HG02852 (cell line): ENCODE data around the gene IL37.
"Not testable (repeated sequence)": the region's sequence is repeated elsewhere in the genome, so short reads cannot be mapped to it uniquely, and the experiment has no call there.

Experiments
- ATAC-seq: cut with Tn5 transposase; IDR thresholded peaks from one replicate; pipeline ENCODE4 v1.9.1; 2021; ENCODE audit warnings: mild to moderate bottlenecking, moderate library complexity; ENCODE audit not compliant: unreplicated experiment

Gene IL37

DNA sequence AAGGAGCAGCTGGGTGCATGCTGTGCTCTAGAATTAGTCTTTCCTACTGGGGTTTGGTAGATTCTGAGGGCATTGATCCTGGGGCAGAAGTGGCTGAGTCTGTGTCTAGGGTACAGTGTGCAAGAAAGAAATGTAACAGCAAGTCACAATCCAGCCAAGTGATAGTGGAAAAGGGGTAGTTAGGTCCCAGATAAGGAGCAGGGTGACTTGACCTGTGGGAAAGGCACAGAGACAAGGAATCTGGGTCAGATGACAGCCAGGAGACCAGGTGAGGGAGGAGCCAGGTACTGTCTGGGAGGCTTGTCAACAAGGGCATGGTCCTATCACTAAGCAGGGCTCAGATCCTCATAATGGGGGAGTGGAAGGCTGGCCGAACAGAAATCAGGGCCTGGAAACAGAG, 8.1 kb downstream of the IL37 start:
- ATAC-seq = no peak

DNA sequence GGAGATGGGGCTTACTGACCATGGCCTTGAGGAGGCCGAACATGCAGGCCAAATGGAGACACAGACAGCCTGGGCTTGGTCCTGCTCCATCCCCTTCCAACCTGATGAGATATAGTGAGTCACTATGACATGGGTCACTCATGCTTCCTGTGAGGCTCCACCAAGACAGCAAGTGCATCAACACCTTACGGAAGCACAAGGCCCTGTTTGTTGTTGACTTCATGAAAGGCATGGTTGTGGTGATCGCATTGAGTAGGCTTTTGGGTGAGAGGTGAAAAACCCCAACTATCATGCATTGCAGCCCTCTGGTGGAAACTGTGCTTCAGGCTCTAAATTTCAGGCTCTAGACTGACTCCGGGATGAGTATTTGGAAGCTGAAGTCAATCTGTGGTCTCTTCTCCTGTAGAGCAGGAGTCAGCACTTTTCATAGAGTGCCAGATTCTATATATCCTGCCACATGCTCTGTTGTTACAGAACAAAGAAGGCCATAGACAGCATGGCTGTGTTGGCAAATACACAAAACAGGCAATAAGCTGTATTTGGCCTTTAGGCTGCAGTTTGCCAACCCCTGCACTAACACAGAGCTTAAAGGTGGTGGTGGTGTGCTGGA, 10.1 kb downstream of the IL37 start:
- ATAC-seq = no peak

DNA sequence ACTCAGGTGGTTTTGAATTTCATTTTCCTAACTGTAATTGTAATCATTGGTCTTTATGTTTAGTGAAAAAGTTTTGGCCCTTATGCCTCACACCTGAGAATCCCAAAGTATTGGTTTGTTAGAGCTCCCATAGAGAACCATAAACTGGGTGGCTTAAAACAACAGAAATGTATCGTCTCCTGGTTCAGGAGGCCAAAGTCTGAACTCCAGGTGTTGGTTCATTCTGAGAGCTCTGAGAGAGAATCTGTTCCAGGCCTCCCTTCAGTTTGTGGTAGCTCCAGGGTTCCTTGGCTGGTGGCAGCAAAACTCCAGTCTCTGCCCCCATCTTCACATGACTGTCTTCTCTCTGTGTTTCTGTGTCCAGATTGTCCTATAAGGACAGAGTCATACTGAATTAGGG, 11.0 kb downstream of the IL37 start:
- ATAC-seq = no peak

- no peak for ATAC-seq
Measured at GRCh38 chr2:112923237-112923966, 12.4 kb downstream of the IL37 start.

- ATAC-seq = no peak
Measured at GRCh38 chr2:112923967-112924338, 13.0 kb downstream of the IL37 start.

DNA sequence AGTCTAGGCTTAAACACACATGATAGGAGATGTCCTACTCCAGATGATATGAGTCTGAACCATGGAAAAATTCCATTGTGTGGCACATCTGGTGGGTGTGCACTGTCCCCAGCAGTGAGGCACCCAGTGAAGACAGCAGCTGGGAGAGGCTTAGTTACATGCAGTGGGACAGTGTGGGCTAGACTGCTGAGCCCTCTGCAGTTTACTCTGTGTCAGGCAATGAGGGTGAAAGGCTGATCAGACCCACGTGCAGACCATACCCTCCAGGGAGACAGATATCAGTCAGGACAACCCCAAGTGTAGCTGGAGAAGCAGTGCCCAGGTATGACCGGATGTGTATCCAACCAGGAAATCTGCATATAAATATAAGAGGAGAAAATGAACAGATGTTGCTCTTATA, 13.4 kb downstream of the IL37 start:
- ATAC-seq = no peak

DNA sequence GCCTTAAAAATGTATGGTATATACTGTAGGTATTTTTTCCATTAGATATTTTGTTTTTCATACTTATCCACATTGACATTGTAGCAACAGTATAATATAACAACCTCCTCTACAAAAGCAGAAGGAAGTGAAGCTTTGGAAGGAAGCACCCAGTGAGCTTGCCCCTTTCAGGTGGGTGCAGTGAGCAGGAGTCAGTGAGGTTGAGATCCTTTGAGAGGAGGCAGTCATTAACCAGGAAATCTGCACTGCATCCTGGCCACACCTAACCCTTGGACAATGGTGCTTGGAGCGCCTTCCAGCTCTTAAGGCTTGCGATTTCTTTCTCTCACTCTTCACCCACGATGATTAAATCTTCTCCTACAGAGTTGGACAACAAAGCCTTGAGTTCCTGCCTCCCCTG, 13.9 kb downstream of the IL37 start:
- no peak for ATAC-seq

DNA sequence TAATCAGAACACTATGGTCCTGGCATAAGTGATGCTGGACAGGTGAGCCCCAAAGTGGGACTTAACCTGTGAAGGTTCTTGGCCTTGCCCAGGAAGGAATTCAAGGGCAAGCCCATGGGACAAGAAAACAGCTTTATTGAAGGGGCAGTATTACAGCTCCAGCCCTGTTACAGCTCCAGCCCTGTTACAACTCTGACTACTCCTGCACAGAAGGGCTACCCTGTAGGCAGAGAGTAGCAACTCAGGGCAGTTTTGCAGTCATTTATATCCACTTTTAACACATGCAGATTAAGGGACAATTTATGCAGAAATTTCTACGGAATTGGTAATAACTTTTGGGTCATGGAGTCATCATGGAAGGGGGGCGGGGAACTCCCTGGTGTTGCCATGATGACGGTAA, 15.7 kb downstream of the IL37 start:
- ATAC-seq = no peak

GRCh38 chr2:112927745-112928144, 16.8 kb downstream of the IL37 start:
- no peak for ATAC-seq

- ATAC-seq = no peak
Measured at GRCh38 chr2:112933261-112933660, 22.3 kb downstream of the IL37 start.

DNA sequence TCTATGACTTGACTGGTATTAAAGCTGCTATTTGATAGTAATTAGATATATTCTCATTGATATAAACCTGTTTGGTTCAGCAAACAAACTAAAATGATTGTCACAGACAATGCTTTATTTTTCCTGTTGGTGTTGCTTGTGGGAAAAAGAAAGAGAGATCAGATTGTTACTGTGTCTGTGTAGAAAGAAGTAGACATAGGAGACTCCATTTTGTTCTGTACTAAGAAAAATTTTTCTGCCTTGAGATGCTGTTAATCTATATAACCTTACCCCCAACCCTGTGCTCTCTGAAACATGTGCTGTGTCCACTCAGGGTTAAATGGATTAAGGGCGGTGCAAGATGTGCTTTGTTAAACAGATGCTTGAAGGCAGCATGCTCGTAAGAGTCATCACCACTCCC, 23.2 kb downstream of the IL37 start:
- ATAC-seq = not testable (repeated sequence)

DNA sequence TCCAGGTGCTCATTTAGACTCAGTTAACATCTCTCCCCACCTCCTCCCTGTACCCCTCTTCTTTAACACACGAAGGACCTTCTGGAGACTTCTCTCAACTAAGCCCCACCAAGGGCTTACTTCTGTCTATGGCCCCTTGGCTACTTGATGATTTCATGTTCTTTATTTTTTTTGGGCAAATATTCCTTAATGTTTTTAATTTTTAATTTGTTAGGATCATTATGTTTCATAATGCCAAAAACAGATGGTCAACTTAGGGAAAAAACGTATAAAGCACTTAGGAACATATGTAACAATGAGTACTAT, 25.9 kb downstream of the IL37 start:
- ATAC-seq = no peak

GRCh38 chr2:112938904-112939303, 27.9 kb downstream of the IL37 start:
- ATAC-seq = no peak

- no peak for ATAC-seq
Measured at GRCh38 chr2:112939425-112939824, 28.5 kb downstream of the IL37 start.

DNA sequence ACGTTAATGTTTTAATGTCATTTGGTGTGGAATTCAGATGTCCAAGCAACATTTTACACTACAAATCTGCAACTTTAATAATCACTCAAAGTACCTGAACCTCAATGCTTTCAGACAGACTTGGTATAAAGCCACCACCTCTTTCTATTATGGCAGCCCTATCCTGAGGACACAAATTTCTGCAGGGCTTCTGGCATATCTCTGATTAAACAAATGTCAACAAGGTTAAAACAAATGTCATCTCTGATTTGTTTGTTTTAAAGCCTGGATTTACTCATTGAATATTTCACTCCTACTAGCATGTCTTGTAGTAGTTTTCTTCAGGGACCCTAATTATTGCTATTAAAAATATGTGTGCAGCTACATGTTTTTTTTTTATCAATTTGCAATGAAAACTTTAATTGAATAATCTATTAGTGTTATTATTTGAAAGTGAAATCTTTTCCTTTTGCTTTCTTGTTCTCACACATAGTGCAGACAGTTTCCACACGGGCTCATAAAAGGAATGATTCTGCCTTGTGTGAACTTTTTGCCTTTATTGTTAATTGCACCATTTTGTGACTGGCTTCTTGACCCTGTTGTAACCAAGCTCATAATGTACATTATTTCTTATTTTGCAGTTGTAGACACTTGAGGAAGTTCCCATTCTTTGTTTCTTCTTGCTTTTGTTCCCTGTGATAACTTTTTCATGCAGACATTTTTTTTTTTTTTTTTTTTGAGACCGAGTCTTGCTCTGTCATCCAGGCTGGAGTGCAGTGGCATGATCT, 30.1 kb downstream of the IL37 start:
- ATAC-seq = no peak

DNA sequence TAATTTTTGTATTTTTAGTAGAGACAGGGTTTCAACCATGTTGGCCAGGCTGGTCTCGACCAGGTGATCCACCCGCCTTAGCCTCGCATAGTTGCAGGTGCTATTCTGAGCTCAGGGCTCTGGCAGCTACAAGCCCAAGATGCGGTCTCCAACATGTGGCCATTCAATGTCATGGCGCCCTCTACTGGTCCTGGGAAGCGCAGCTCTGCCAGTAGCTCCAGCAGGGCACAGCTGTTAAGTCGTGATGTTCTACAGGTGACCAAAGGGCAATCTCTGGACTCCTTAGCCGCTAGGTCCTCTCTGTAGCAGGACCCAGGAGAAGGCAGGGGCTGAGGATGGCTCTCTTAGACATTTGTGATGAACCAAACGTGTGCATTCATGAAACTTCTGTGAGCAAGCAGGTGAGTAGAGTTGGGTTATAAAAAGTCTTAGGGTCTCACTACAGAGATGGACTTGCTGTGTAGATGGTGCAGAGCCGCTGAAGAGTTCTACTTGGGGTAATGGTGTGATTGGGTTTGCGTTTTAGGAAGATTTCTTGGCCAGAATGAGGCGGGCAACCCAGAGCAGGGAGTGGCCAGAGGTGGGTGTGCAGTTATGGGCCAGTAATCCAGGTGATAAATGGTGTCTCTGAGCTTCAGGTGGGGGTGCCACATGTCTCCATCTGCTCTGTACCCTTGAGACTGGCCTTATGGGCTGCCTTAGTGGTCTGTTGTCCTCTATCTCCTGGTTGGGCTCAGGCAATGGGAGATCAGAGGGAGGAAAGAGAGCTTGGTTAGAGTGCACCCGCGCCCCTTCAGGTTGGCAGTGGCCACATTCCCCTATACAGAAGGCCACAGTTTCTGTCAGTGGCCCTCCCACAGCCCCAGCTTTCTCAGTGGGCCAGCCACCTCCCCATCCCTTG, 31.0 kb downstream of the IL37 start:
- peak; percentile 93 for ATAC-seq

DNA sequence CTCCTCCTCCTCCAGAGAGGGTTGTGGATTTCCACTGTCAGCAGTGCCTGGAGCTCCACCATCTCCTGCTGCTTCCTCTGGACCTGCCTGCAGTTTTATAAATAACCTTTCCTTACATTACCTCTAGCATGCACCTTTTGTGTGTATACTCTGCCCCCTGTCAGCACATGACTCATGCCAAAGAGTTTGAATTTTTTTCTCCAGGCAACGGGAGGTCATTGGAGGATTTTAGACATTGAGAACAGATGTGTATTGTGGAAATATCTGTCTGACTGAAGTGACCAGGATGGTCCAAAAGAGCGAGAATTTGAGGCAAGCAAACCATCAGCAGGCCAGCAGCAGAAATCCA, 31.7 kb downstream of the IL37 start:
- ATAC-seq = no peak

DNA sequence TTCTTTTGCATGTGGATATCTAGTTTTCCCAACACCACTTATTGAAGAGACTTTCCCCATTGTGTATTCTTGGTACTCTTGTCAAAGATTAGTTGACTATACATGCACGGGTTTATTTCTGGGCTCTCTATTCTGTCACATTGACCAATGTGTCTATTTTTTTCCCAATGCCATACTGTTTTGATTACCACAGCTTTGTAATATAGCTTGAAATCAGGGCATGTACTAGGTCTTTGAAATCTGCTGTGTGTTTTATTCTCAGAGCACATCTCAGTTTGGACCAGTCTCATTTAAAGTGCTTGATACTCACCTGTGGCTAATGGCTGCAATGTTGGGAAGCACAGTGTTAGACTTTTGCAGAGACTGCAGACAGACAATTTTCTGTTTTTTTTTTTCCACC, 34.0 kb downstream of the IL37 start:
- ATAC-seq = no peak

GRCh38 chr2:112946086-112946485, 35.1 kb downstream of the IL37 start:
- no peak for ATAC-seq

DNA sequence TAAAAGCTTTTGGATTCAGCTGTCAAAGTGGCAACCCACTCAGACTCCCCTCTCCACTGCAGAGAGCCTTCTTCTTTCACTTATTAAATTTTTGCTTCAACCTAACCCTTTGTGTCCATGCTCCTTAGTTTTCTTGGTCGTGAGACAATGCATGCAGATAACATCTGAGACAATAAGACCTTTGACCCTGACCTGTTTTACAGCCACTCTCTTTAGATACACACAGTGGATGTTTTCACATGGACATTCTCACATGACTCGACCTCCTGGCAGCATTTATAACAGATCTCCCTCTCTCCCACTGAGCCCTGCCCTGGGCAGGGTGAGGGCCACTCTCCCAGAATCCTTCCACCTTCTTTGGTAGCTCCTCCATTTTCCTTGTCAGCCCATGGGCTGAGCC, 36.4 kb downstream of the IL37 start:
- no peak for ATAC-seq

DNA sequence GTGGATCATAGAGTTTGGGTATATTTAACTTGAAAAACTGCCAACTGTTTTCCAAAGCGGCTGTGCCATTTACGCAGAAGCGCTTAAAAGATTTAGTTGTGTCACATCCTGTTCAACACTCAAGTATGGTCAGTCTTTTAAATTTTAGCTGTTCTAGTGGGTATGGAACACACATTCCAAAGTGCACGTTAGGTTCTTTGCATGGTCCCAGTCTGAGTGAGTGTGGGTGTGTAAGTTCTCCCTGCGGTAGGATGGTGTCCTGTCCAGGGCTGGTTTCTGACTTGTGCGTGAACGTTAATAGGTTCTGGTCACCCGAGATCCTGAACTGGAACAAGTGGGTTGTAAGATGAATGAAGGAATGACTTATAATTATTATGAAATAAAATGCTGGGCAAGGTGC, 38.5 kb downstream of the IL37 start:
- no peak for ATAC-seq

DNA sequence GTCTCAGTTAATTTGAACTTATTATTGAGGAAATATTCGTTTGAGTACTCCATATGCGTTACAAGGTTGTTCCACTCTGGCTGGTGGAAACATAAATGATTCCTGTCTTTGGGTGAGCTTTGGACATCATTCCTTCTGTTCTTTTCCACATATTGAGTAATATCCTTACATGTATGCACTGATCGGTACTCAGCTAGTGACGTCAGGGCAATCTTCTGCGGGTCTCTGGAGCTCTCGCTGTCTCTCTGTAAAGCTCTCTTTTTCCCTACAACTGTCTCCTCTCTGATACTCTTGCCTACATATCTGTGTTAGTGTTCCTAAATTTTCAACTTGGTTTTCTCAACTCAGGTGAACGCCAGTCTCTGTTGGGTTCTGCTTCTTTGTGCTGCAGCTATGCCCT, 43.4 kb downstream of the IL37 start:
- ATAC-seq = no peak
